HUES48 (cell line): ENCODE measurements around the gene SH3PXD2A.
A peak's percentile ranks its signal among the peaks of the same experiment; 100 is the strongest.

Experiments used
- H3K27ac ChIP-seq: one replicate; pipeline ENCODE4 v1.7.0; 2013; ENCODE audit warnings: low read depth, low read length, inconsistent platforms
- H3K27me3 ChIP-seq: 2 replicates; pipeline ENCODE4 v1.6.1; 2013; ENCODE audit warnings: mild to moderate bottlenecking, low read length; ENCODE audit not compliant: control insufficient read depth, insufficient read depth
- H3K36me3 ChIP-seq: 2 replicates; pipeline ENCODE4 v1.6.1; 2013; ENCODE audit warnings: low read length; ENCODE audit not compliant: control insufficient read depth, insufficient read depth
- H3K4me1 ChIP-seq: 2 replicates; pipeline ENCODE4 v1.6.1; 2013; ENCODE audit warnings: mild to moderate bottlenecking, low read length; ENCODE audit not compliant: control insufficient read depth, insufficient read depth
- H3K4me3 ChIP-seq: 2 replicates; pipeline ENCODE4 v1.5.1; 2013; ENCODE audit warnings: mild to moderate bottlenecking, low read depth, low read length
- H3K9ac ChIP-seq: 2 replicates; pipeline ENCODE4 v1.6.1; 2013; ENCODE audit warnings: mild to moderate bottlenecking, low read depth, low read length, moderate library complexity
- H3K9me3 ChIP-seq: 2 replicates; pipeline ENCODE4 v1.6.1; 2013; ENCODE audit warnings: low read length; ENCODE audit not compliant: control insufficient read depth, insufficient read depth

The SH3PXD2A gene

DNA sequence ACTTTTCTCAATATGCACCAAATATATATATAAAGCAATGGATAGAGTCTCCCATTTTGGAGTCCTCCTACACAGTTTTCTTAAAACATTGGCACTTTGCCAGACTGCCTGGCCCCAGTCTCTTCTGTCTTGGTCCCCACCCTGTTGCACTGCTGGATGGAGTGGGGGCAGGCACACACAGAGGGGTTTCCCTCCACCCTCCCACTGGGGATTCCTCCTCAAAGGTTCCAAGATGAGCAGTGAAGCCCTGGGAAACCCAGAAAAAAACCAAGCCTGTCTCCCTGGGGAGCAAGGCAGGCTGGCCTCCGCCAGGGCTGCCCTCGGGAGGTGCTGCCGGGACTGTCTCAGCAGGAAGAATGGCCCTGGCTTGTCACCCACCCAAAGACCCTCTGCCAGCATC lies 68.0 kb downstream of the SH3PXD2A start:
- no peaks in the 10 kb centered on the region for H3K27me3 ChIP-seq
- H3K27ac ChIP-seq = no peak overlapping the region
- no peaks in the 10 kb centered on the region for H3K36me3 ChIP-seq
- no peaks in the 10 kb centered on the region for H3K9me3 ChIP-seq
- H3K4me1 ChIP-seq = no peaks in the 10 kb centered on the region
- no peak overlapping the region for H3K9ac ChIP-seq
- H3K4me3 ChIP-seq = no peak overlapping the region

DNA sequence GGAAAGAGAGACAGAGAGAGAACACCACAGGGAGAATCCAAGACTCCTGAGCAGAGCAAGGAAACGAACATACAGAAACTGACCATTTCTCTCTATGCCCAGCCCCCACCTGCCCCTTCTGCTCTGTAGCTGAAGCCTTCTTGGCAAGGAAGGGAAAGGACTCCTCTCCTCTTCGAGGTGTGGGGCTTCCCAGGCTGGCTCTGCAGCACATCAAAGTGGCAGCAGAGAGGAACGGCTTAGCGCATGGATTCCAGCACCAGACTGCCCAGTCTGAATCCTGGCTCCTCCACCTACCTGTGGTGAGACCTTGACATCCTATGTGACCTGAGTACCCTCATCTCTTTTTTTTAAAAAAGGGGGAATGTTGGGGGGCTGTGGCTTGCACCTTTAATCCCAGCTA lies 69.4 kb downstream of the SH3PXD2A start:
- no peaks in the 10 kb centered on the region for H3K27me3 ChIP-seq
- H3K4me3 ChIP-seq = no peak overlapping the region
- no peak overlapping the region for H3K27ac ChIP-seq
- H3K9me3 ChIP-seq = no peaks in the 10 kb centered on the region
- H3K9ac ChIP-seq = no peak overlapping the region
- no peaks in the 10 kb centered on the region for H3K36me3 ChIP-seq
- H3K4me1 ChIP-seq = no peaks in the 10 kb centered on the region

- H3K36me3 ChIP-seq = no peaks in the 10 kb centered on the region
- H3K27ac ChIP-seq = no peak overlapping the region
- no peaks in the 10 kb centered on the region for H3K4me1 ChIP-seq
- no peak overlapping the region for H3K9ac ChIP-seq
- no peaks in the 10 kb centered on the region for H3K27me3 ChIP-seq
- H3K4me3 ChIP-seq = no peak overlapping the region
- no peaks in the 10 kb centered on the region for H3K9me3 ChIP-seq
Observed at GRCh38 chr10:103784723-103785418, 70.5 kb downstream of the SH3PXD2A start.

- Histone ChIP-seq H3K4me1 (no peaks in the 10 kb centered on the region), H3K4me3 (no peak overlapping the region), H3K9me3 (no peaks in the 10 kb centered on the region), H3K27me3 (no peaks in the 10 kb centered on the region), H3K36me3 (no peaks in the 10 kb centered on the region), H3K9ac (no peak overlapping the region), H3K27ac (no peak overlapping the region)
Observed at GRCh38 chr10:103784089-103784488, 71.3 kb downstream of the SH3PXD2A start.

GRCh38 chr10:103783681-103784080 lies 71.7 kb downstream of the SH3PXD2A start:
- no peak overlapping the region for H3K27ac ChIP-seq
- H3K9me3 ChIP-seq = no peaks in the 10 kb centered on the region
- no peak overlapping the region for H3K4me3 ChIP-seq
- H3K4me1 ChIP-seq = no peaks in the 10 kb centered on the region
- H3K9ac ChIP-seq = no peak overlapping the region
- no peaks in the 10 kb centered on the region for H3K36me3 ChIP-seq
- H3K27me3 ChIP-seq = no peaks in the 10 kb centered on the region

GRCh38 chr10:103781329-103782061 lies 73.9 kb downstream of the SH3PXD2A start:
- Histone ChIP-seq H3K36me3 (no peaks in the 10 kb centered on the region), H3K27ac (peak overlapping the region; percentile 14), H3K9ac (no peak overlapping the region), H3K9me3 (no peaks in the 10 kb centered on the region), H3K4me1 (no peaks in the 10 kb centered on the region), H3K4me3 (no peak overlapping the region), H3K27me3 (no peaks in the 10 kb centered on the region)

DNA sequence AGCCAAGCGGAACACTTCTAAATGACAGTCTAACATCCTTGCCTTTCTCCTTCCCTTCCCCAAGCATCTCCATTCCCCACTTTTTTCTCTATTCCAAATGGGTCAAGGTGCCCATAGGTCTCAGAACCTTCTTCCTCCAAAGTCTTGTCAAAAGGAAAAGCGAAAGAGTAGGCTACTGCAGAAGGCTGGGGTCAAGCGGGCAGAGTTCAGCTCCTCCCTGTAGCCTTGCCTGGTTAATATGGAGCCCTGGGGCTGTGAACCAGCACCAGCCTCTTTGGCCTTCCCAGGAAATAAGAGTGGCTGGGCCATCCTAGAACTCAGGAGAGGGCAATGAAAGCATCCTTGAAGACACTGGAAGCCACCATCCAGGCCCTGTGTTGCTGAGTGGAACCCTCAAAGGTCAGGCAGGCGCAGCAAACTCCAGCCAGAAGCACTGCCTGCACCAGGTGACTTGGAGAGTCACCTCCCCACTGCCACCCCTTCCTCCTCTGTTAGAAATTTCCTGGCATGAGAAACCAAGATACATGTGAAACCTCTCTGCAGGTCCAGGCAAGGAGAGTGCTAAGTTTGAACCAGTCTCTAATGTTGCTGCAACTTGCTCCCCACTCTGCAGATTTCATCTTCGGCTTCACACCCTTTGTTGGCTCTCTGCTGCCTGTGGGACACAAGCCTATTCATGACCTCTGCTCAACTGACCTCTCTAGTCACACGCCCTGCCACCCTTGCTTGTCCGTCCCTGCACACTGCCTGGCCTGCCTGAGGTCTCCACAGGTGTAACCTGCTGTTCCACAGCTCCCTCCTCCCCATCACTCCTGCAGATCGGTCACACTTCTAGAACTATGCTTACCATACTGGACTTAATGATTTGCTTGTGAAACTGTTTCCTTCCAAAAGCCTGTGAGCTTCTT lies 74.9 kb downstream of the SH3PXD2A start:
- no peaks in the 10 kb centered on the region for H3K4me1 ChIP-seq
- no peak overlapping the region for H3K27ac ChIP-seq
- no peak overlapping the region for H3K9ac ChIP-seq
- H3K4me3 ChIP-seq = no peak overlapping the region
- H3K27me3 ChIP-seq = no peaks in the 10 kb centered on the region
- no peaks in the 10 kb centered on the region for H3K36me3 ChIP-seq
- no peaks in the 10 kb centered on the region for H3K9me3 ChIP-seq

DNA sequence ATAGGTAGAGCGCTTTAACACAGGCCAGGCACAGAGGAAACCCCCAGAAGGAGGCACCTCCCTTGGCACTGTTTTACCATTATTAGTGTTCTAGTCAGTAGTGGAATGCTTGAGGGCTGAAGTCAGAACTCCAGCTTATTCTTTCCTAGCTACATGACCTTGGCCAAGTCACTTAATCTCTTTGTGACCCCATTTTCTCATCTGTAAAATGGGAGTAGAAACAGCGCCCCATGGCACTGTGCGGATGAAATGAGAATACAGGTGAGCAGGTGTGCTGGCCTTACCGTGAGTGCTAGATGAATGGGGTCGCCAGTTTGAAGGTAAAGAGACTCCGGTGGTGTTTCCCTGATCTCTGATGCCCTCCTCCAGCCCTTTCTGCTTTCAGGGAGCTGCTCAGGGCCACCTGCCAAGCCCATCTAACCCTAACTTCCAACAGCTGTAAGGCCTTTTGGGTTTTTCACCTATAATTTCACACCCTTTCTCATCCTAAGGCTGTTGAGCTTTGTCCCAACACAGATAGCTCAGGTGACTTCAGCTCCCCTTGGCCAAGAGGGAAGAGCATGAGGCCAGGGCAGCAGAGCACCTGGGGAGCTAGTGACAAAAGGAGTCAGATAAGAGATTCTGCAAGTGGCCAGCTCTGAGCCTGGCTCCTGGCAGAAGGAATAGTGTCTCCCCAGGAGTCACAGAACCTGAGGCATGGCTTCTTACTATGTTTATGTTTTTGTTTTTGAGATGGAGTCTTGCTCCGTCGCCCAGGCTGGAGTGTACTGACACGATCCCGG lies 76.8 kb downstream of the SH3PXD2A start:
- no peak overlapping the region for H3K27ac ChIP-seq
- no peak overlapping the region for H3K9ac ChIP-seq
- H3K4me1 ChIP-seq = no peaks in the 10 kb centered on the region
- H3K9me3 ChIP-seq = no peaks in the 10 kb centered on the region
- H3K4me3 ChIP-seq = no peak overlapping the region
- no peaks in the 10 kb centered on the region for H3K36me3 ChIP-seq
- no peaks in the 10 kb centered on the region for H3K27me3 ChIP-seq

DNA sequence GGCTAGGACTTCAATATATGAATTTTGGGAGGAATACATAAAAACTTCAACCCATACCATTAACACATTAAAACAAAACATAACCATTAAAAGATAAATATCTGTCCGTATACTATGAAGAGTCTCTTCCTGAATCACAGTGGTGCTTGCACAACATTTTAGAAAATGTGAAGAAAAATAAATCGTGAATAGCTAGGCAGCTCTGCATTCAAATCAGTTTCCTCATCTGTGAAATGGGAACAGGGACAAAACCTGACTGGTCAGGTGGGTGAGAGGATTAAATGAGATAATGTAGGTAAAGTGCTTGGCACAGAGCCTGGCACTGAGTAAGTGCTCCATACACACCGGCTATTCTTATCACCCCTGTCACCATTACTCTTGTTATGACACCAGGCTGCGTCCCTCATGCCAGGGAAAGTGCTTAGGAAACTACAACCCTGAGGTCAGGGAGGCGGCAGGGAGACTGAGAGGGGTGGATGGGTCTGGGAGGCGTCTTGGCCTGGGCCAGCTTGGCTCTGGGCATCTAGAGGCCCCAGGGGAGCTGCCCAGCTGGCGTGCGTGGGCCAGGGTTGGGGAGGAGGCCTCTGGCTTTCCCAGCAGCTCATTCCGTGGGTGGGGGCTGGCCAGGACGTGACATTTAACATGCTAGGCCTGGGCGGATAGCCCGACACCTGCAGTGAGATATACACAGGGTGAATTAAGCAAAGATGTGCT lies 78.3 kb downstream of the SH3PXD2A start:
- Histone ChIP-seq H3K9me3 (no peaks in the 10 kb centered on the region), H3K36me3 (no peaks in the 10 kb centered on the region), H3K4me1 (no peaks in the 10 kb centered on the region), H3K4me3 (no peak overlapping the region), H3K27me3 (no peaks in the 10 kb centered on the region), H3K27ac (no peak overlapping the region), H3K9ac (no peak overlapping the region)

DNA sequence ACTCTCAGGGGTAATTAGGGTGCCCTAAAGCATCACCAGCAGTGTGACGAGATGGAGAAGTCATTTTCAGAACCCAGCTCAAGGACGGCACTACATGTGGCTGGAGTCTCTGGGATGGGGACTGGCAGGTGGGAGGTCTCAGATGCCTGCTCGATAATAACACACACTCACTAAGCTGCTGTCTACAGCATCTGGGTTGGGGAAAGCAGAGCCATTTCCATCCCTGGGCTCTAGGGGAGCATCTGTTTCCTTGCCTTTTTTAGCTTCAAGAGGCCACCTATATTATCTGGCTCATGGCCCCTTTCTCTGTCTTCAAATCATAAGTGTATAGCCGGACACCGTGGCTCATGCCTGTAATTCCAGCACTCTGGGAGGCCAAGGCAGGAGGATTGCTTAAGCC lies 79.6 kb downstream of the SH3PXD2A start:
- no peaks in the 10 kb centered on the region for H3K9me3 ChIP-seq
- no peaks in the 10 kb centered on the region for H3K36me3 ChIP-seq
- H3K4me3 ChIP-seq = no peak overlapping the region
- no peaks in the 10 kb centered on the region for H3K27me3 ChIP-seq
- H3K4me1 ChIP-seq = peaks cover 6% of the 10 kb centered on the region
- H3K27ac ChIP-seq = no peak overlapping the region
- no peak overlapping the region for H3K9ac ChIP-seq
